Mesothelial cell of epicardium (in vitro differentiated cells): Measurements from ENCODE around the gene SPATC1L. TPM values are rescaled to one million over a fixed set of nuclear protein-coding genes. Genes with fewer than 3 reads are reported as not detected.

Source experiments
- DNase-seq, 2 experiments: peaks; one replicate each; pipeline ENCODE4 v3.0.0; 2021; ENCODE audit warnings: low spot score in 2 of 2; ENCODE audit not compliant: unreplicated experiment in 2 of 2
- H3K27ac Mint-ChIP-seq: 2 replicates; pipeline ENCODE4 v1.8.0; 2021; ENCODE audit warnings: mixed read lengths
- H3K27me3 Mint-ChIP-seq: 2 replicates; pipeline ENCODE4 v1.8.0; 2021; ENCODE audit warnings: low read depth, mixed read lengths
- H3K36me3 Mint-ChIP-seq: 2 replicates; pipeline ENCODE4 v1.8.0; 2021; ENCODE audit warnings: mixed read lengths
- H3K4me1 Mint-ChIP-seq: 2 replicates; pipeline ENCODE4 v1.8.0; 2021; ENCODE audit warnings: mixed read lengths
- H3K4me3 Mint-ChIP-seq: 2 replicates; pipeline ENCODE4 v1.8.0; 2021; ENCODE audit warnings: mild to moderate bottlenecking, moderate library complexity, mixed read lengths
- H3K9me3 Mint-ChIP-seq: 2 replicates; pipeline ENCODE4 v1.8.0; 2021; ENCODE audit warnings: mixed read lengths
- CTCF ChIP-seq: fragments of 200-600 bp; sonication (generic); IDR thresholded peaks from one replicate; pipeline ENCODE4 v1.5.0; 2021; ENCODE audit warnings: antibody characterized with exemption; ENCODE audit not compliant: unreplicated experiment
- total RNA-seq: library from RNA; stranded (reverse); gene quantifications from 3 replicates; pipeline ENCODE4 v1.2.1, GENCODE V29; 2021

SPATC1L gene
- total RNA-seq, 1 donor from 2014 or later: 28.1 TPM

GRCh38 chr21:46126309-46127238 lies 57.7 kb downstream of the SPATC1L start:
- H3K36me3 Mint-ChIP-seq: peaks cover 11% of the 10 kb centered on the region
- H3K4me1 Mint-ChIP-seq: peaks cover 14% of the 10 kb centered on the region
- H3K4me3 Mint-ChIP-seq: no peak overlapping the region
- no peak overlapping the region for H3K27ac Mint-ChIP-seq
- no peak for TF ChIP-seq CTCF
- DNase-seq: peak; percentile 18 to 36
- H3K27me3 Mint-ChIP-seq: no peaks in the 10 kb centered on the region
- no peaks in the 10 kb centered on the region for H3K9me3 Mint-ChIP-seq

GRCh38 chr21:46125846-46126301 lies 58.4 kb downstream of the SPATC1L start:
- H3K4me1 Mint-ChIP-seq: peaks cover 14% of the 10 kb centered on the region
- H3K4me3 Mint-ChIP-seq: no peak overlapping the region
- peak; percentile 16 to 37 for DNase-seq
- H3K36me3 Mint-ChIP-seq: peaks cover 11% of the 10 kb centered on the region
- no peak for TF ChIP-seq CTCF
- no peaks in the 10 kb centered on the region for H3K27me3 Mint-ChIP-seq
- H3K27ac Mint-ChIP-seq: no peak overlapping the region
- no peaks in the 10 kb centered on the region for H3K9me3 Mint-ChIP-seq

GRCh38 chr21:46124926-46125845 lies 59.1 kb downstream of the SPATC1L start:
- H3K9me3 Mint-ChIP-seq: no peaks in the 10 kb centered on the region
- no peaks in the 10 kb centered on the region for H3K27me3 Mint-ChIP-seq
- H3K4me1 Mint-ChIP-seq: peaks cover 14% of the 10 kb centered on the region
- peaks cover 11% of the 10 kb centered on the region for H3K36me3 Mint-ChIP-seq
- no peak overlapping the region for H3K4me3 Mint-ChIP-seq
- DNase-seq: peak; percentile 12 to 37
- H3K27ac Mint-ChIP-seq: peak overlapping the region; percentile 47
- TF ChIP-seq CTCF: no peak

GRCh38 chr21:46124083-46124925 lies 60.0 kb downstream of the SPATC1L start:
- H3K9me3 Mint-ChIP-seq: no peaks in the 10 kb centered on the region
- H3K4me1 Mint-ChIP-seq: peaks cover 14% of the 10 kb centered on the region
- H3K27me3 Mint-ChIP-seq: no peaks in the 10 kb centered on the region
- DNase-seq: peak in 1 of 2 experiments; percentile 9
- H3K4me3 Mint-ChIP-seq: no peak overlapping the region
- H3K36me3 Mint-ChIP-seq: peaks cover 11% of the 10 kb centered on the region
- no peak for TF ChIP-seq CTCF
- peak overlapping the region; percentile 47 for H3K27ac Mint-ChIP-seq
